ENCODE measurements around the gene SMC3.
"Not testable (repeated sequence)": the region's sequence is repeated elsewhere in the genome, so short reads cannot be mapped to it uniquely, and the experiment has no call there.

Gene SMC3

DNA sequence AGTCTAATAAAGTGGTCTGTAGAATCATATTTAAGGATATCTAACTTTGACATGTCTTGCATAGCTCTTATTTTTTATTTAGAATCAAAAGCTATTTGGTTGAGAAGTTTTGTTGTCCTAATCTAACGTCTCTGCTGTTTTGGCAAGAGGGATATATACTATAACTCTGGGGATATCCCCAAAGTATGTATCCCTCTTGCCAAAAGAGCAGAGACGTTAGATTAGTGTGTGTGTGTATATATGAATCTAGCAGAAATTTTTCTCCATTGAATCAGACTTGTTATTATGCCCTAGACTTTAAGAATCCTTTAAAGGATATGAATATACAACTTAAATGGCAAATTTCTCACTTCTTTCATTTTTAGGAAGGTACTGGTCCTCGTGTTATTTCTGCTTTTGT, 9.6 kb downstream of the SMC3 start:
- DNase-seq (ENCODE audit: low read depth in 2 of 2): no peak

DNA sequence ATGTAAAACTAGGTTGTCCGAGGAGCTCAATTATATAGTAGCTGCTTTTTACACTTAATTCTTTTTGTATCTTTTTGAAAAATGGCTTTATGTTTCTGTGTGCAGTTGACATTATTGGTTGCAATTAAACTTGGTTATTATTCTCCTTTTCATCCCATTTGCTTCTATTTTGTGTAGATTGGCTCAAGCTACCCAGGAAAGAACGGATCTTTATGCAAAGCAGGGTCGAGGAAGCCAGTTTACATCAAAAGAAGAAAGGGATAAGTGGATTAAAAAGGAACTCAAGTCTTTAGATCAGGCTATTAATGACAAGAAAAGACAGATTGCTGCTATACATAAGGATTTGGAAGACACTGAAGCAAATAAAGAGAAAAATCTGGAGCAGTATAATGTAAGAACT, 16.5 kb downstream of the SMC3 start:
- DNase-seq (ENCODE audit: low read depth in 2 of 2): no peak

DNA sequence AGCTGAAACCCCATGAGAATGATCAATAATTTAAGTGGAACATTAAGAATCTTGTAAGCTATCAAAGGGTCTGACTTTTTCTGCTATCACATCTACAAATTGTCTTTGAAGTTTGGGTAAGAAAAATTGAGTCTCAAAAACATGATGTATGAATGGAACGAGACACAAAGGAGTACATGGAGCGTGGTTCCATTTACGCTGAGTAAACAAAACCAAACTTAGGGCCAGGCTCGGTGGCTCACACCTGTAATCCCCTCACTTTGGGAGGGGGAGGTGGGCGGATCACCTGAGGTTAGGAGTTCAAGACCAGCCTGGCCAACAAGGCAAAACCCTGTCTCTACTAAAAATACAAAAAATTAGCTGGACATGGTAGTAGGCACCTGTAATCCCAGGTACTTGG, 24.3 kb downstream of the SMC3 start:
- DNase-seq (ENCODE audit: low read depth in 2 of 2): no peak

DNA sequence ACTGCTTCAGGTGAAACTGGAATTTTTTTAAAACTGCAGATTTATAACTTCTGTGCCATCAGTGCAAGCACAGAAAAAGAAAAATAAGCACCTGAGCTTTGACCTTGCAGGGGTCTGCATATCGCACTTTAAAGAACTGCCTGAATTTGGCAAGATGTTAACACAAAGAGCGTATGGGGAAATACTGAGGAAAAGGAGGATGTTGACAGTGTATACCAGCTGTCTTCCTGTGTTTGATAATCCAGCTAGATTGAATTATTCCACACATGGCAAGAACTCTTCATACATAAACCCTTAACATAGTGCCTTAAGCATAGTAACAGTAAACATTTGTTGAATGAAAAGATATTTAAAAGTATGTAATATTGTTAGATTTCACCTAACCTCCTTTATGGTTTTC, 30.0 kb downstream of the SMC3 start:
- no peak for DNase-seq (ENCODE audit: low read depth in 2 of 2)

DNA sequence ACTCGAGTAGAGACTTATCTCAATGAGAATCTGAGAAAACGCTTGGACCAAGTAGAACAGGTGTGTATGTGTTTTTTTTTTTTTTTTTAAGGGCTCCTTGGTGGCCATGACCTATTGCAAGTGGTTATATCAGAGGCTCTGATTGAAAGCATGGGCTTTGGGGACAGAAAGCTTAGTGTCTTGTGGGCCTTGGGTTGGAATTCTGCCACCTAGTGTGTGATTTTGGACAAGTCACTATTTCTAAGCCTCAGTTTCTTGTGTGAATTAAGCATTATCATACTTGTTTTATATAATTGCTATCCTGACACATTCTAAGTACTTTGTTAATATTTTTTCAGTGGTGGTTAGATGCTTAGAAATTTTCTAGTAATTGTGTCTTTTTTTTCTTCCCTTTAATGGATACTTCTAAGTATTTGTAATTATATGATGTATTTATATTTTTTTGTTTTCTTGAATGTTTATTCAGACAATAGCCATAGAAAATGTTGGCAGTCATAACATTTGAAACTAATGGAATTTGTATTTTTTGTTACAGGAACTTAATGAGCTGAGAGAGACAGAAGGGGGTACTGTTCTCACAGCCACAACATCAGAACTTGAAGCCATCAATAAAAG, 33.1 kb downstream of the SMC3 start:
- DNase-seq (ENCODE audit: low read depth in 2 of 2): no peak

DNA sequence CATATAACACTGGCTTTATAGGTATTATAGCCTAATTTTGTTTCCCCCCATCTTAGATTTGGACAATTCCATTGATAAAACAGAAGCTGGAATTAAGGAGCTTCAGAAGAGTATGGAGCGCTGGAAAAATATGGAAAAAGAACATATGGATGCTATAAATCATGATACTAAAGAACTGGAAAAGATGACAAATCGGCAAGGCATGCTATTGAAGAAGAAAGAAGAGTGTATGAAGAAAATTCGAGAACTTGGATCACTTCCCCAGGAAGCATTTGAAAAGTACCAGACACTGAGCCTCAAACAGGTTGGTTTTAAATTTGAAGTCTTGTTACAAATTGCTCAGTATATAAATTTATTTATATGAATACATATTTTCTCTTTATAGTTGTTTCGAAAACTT, 34.1 kb downstream of the SMC3 start:
- no peak for DNase-seq (ENCODE audit: low read depth in 2 of 2)

DNA sequence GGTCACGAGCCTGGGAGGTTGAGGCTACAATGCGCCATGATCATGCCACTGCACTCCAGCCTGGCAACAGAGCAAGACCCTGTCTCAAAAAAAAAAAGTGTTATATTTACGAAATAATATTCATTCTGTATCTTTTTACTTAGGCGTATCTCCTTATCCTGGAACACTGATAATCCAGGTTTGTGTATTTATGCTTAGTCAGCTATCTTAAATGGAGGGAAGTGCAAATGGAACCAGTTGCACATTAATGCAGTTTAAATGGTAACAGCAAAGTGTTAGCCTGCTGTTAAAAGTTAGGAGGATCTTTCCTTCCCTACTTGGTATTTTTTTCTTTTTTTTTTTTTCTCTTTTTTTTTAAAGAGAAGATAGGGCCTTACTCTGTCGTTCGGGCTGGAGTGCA, 40.6 kb downstream of the SMC3 start:
- no peak for DNase-seq (ENCODE audit: low read depth in 2 of 2)

DNA sequence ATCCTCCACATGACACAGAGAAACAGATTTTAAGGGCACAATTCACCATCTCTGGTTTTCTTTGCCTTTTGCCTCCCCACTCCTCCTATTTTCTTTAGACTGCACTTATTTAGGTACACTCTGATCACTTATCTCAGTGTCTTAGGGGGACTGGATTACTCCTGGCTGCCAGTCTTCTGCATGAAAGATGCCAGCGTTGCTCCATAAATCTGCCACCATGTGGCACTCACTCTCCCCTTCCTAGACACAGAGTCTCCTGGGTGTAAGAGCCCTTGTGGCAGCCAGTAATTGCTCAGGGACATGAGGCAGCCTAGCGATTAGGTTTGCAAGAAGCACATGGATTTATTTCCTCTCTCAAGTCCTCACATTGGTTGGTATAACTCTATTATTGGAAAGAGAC, 42.1 kb downstream of the SMC3 start:
- DNase-seq (ENCODE audit: low read depth in 2 of 2): no peak

DNA sequence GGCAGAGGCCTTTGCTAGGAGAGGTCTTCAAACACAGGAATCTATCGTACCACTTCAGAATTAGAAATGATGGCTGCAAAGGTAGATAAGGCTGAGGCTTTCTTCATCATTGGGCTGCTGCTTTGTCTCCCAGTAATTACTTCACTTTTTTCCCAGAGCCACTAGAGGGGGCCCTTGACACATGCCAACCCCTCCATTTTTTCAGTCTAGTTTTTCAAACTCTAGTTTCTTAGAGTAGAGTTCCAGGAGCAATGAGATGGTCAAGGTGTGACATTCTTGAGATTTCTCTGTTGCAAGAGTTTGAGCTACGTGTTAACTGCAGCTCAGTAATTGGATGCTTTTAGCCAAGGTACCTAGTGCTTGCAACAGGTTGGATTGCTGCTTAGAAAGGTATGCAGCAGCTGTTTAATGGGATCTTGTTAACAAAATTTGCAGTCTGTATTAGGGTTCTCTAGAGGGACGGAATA, 42.8 kb downstream of the SMC3 start:
- DNase-seq (ENCODE audit: low read depth in 2 of 2): peak in 1 of 2 donors; percentile 29

DNA sequence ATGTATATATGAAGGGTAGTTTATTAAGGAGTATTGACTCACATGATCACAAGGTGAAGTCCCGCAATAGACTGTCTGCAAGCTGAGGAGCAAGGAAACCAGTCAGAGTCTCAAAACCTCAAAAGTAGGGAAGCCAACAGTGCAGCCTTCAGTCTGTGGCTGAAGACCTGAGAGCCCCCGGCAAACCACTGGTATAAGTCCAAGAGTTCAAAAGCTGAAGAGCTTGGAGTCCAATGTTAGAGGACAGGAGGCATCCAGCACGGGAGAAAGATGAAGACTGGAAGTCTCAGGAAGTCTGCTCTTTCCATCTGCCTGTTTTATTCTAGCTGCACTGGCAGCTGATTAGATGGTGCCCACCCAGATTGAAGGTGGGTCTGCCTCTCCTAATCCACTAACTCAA, 43.3 kb downstream of the SMC3 start:
- DNase-seq (ENCODE audit: low read depth in 2 of 2): not testable (repeated sequence)

DNA sequence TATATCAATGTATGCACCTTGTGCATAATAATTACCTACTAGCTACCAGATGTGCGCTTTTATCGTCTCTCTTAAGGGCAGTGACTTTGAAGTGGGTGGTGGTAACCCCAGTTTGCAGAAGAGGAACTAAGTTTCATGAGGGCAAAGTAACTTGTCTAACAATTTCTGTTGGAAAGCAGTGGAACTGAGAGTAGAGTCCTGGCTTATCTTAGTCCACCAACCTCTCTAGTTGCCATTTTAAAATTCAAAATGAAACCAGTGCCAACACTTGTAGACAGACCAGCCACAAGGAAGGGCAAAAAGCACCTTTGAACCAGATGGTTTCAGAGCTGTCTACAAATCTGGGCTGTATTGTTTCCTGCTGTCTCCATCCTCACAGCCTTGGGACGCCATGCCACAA, 44.6 kb downstream of the SMC3 start:
- no peak for DNase-seq (ENCODE audit: low read depth in 2 of 2)

DNA sequence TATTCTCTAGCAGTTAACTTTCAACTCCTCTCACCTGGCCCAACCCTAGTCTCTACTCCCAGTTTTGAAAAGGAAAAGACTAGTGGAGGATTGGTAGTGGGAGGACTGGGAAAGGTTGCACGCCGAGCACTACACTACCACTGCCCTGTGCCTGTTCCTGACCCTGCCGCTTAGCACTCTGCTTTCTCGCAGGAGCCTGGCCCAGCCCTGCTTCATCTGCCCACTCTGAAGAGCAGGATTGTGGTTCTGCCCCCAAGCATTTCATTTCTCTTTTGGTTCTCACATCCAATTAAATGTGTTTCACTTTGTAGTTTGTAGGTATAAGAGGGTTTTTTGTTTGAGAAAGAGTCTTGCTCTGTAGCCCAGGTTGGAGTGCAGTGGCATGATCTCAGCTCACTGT, 45.1 kb downstream of the SMC3 start:
- no peak for DNase-seq (ENCODE audit: low read depth in 2 of 2)

DNA sequence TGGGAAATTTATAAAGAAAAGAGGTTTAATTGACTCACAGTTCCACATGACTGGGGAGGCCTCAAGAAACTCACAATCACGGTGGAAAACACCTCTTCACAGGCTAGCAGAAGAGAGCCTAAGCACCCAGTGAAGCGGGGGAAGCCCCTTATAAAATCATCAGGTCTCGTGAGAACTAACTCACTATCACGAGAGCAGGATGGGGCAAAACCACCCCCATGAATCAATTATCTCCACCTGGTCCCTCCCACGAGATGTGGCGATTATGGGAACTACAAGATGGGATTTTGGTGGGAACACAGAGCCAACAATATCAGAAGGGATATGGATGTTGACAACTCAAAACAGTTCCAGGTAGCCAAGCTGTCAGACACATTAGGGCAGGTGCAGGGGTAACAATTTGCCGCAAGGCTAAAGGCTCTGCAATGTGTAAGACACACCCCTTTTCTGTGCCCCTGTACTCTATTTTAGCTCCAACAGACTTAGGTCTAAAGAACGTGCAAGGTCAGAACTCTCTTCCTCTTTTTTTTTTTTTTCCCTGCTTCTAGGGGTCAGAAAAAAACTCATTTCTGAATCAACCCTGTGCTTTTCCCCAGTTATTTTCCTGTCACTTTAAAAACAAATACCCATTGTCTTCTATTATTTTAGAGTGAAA, 46.0 kb downstream of the SMC3 start:
- no peak for DNase-seq (ENCODE audit: low read depth in 2 of 2)

DNA sequence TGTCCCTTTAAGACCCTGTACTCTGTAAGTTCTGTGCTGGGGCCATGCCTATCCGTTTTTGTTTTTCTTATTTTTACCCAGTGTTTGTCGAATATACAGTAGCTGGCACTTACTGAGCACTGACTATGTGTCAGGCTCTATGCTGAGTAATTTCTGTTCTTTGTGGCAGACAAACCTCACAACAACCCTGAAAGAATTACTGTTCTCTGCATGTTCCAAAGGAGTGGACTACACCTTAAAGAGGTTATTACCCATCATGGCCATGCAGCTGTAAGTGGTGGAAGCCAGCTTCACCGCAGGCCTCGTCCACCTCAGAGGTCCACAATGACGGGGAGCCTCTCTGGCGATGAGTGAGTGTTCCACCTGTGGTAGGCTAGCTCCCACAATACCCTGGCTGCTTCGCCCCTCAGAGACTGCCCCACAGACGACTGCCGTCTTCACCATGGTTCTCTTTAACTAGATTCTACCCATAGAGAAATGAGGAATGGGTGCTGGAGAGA, 46.6 kb downstream of the SMC3 start:
- DNase-seq (ENCODE audit: low read depth in 2 of 2): no peak

DNA sequence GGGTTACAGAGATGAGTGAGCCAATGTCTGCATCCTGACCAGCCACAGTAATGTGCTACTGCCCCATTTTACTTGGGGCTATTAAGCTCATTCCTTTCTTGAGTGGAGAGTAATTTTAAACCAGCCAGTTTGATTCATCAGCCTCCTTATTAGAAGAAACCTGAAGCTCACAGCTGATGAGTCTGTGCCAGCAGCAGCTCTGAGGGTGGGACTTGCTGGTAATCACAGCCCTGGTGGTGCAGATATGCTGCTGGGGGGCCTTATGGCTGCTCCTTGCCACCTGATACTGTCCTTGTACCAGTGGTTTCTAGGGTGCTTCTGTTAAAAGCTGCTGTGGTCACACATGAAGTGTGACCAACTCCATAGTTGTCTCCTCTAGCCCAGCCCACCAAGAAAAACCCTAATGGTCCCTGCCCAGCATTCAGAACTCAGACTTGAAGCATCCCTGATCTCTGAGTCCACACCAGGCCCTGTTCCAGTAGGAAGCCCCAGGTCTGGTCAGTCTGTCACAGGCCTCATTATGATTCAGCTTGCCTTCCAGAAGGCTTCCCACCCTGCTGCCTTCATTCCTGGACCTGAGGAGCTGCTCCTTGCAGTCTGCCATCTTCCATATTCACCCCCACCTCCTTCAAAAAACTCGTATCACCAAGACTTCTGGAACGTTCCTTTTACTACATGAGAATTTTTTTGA, 47.7 kb downstream of the SMC3 start:
- DNase-seq (ENCODE audit: low read depth in 2 of 2): no peak

DNA sequence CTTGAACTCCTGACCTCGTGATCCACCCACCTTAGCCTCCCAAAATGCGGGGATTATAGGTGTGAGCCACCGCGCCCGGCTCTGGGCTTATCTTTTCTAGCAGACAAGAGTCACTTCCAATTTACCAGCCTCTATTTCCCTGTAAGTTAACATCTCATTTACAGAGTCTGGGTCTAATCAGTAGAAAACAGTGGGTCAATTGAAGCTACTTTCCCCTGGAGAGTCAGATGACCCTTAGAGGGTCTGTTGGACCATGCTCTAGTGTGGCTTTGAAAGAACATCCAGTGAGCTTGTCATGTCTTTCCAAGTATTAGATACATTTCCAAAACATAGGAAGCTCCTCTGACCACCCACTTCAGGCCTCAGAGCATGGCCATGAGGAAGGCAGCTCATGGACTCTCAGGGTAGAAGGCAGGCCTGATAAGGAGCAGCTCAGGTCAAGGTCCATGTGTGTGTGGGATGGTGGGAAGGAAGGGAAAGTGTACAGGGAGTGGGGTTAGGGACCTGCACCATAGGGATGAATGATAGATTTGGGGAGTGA, 49.1 kb downstream of the SMC3 start:
- DNase-seq (ENCODE audit: low read depth in 2 of 2): no peak

DNA sequence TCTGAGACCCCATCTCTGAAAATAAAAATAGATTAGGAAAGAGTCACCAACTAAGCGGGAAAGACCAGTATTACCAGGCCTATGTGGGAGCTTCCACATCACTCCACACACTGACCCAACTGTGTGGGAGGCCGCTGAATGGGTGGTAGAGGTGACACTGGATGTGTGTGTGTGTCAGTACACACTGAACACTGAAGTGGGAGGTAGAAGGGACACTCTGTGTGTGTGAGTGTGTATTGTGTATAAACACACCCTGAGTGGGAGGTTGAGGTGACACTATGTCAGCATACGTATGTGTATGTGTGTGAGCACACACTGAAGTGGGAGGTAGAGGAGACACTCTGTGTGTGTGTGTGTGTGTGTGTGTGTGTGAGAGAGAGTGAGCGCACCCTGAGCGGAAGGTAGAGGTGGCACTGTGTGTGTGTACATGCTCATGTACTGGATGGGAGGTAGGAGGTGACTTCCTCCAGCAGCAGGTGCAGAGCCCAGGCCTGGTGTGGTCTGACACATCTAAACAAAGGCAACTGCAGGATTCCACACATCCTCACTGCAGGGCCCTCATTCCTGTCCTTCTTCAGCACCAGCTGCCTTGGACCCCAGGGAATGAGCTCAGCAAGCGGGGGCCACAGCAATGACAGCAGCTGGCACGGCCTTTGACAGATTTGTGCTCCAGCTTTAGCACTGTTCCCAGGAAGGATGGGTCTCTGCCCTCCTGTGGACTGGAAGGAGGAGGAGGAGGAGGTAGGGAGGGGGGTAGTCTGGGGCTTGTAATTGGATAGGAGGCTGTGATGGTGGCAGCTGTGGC, 50.1 kb downstream of the SMC3 start:
- no peak for DNase-seq (ENCODE audit: low read depth in 2 of 2)

DNA sequence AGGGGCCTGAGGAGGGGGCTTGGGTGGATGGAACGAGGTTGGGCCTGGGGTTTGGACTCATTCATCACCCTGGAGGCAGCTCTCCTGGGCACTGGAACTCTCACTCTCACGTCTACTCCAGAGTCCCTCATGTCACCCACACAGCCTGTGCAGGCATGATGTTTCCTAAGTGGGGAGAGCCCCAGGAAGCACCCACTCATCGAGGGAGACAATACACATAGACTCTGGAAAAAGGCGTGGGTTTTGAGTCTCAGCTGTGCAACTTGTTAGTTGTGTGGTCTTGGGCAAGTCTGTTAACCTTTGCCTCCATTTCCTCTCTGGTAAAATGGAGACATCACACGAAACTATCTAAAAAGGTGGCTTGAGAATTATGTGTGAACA, 50.7 kb downstream of the SMC3 start:
- no peak for DNase-seq (ENCODE audit: low read depth in 2 of 2)

DNA sequence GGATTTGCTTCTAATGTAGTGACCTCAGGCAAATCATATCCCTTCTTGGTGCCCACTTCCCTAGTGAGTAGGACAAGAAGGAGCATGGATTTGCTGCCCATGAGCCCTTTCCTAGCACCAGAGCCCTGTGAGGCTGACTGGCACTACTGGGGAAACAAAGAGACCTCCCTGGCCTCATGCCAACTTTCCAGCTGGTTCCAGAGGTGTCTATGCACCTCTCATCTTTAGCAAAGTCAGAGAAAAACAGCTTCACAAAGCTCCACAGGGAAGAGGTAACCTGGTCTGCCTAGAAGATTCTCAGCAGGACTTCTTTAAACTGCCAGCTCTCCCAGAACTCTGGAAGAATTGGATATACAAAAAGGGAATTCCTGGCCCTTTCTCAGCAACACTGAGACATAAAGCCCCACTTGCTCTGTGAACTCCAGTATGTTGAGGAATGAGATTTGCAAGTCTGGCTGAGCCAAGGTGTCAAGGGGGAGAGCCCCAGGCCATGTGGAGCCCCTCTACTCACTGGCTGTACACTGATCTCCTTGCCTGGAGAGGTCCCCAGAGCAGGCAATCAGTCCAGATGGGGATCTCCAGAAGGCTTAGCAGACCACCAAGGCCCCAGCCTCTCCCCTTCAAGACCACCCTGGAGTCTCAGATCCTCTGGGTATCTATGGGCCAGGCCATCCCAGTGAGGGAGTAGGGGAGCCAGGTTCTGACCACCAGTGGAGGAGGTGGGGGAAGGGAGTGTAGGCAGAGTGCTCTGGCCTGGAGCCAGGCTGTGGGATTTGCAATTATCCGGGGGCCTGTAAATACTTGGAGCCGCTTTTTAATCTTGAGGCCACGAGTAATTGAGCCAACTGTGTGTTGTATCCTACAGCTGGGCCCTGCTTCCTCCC, 52.3 kb downstream of the SMC3 start:
- no peak for DNase-seq (ENCODE audit: low read depth in 2 of 2)

DNA sequence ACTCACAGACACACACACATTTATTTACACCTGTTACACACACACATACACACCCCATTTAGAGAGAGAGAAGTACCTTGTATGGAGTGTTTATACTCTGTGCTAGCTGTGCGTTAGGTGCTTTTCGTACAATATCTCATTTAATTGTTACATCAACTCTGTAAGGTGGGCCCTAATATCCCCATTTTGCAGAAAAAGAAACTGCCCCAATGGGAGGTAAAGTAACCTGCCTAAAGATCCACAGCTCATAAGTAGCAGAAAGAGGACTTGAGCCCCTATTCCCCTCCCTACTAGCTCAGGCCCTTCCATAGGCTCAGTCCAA, 52.9 kb downstream of the SMC3 start:
- no peak for DNase-seq (ENCODE audit: low read depth in 2 of 2)

DNA sequence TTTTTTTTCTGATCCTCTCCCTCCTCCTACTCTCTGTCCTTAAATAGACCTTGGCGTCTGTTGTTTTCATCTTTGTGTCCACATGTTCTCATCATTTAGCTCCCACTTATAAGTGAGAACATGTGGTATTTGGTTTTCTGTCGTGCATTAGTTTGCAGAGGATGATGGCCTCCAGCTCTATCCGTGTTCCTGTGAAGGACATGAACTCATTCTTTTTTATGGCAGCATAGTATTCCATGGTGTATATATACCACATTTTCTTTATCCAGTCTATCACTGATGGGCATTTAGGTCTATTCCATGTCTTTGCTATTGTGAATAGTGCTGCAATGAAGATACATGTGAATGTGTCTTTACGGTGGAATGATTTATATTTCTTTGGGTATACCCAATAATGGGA, 55.8 kb downstream of the SMC3 start:
- not testable (repeated sequence) for DNase-seq (ENCODE audit: low read depth in 2 of 2)

Data from stimulated activated CD4-positive, alpha-beta T cell treated with anti-CD3 and anti-CD28 coated beads, Interleukin-1b, Interleukin-23, amount 100 ng/mL, for 1 hour (primary cell).